ENCODE data around the gene ZEB2.

The ZEB2 gene

DNA sequence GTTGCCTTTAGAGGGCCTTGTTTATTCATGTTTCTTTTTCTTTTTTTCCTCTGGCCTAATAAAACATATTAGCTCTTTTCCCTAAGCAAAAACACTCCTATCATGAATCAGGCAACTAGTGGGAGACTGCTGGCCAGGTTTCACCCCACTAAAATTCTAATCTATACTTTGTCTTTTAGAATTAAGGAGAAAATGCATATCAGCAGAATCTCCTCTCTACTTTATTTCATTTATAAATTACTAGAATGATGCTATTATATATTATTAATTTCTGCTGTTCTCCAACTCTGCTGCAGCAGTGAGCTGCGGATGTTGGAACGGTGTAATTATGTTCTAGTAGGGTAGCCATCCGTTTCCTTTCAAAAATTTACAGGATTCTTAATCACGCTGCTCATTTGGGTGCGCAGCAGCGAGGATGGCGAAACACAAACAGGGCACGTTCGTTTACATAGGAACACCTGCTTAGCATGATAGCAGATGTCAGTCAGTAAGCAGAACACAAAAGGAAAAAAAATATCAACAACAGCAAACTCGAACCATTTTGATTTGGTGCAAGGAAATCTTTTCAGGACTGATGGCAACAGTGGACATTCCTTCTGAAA is 30.5 kb downstream of the ZEB2 start:
- Histone ChIP-seq H3K4me2 (ENCODE audit: low read depth, low read length, poor library complexity, severe bottlenecking) (no peak overlapping the region), H4K20me1 (ENCODE audit: low read depth, low read length) (no peaks in the 10 kb centered on the region; the same call in 1 of the 2 replicates), H3K9me3 (ENCODE audit: insufficient read depth, low read length) (no peaks in the 10 kb centered on the region), H2AFZ (ENCODE audit: low read depth, low read length, severe bottlenecking) (no peak overlapping the region), H3K9me2 (replicated peaks; ENCODE audit: insufficient read depth, low read length) (no peaks in the 10 kb centered on the region), H3K27me3 (ENCODE audit: low read length) (no peaks in the 10 kb centered on the region), H3K79me2 (ENCODE audit: insufficient read depth, low read length) (no peaks in the 10 kb centered on the region), H3K27ac (ENCODE audit: low read depth, low read length) (no peak overlapping the region), H3K4me3 (ENCODE audit: insufficient read depth, low read length, poor library complexity, severe bottlenecking) (no peak overlapping the region), H3K36me3 (ENCODE audit: low read length) (no peaks in the 10 kb centered on the region), H3K9ac (ENCODE audit: low read length) (no peak overlapping the region), H3F3A (ENCODE audit: insufficient read depth) (no peaks in the 10 kb centered on the region)
- TF ChIP-seq EZH2phosphoT487 (conservative IDR thresholded peaks at IDR 0.05; ENCODE audit: low read length): no peak
- TF ChIP-seq, protein P1, sequence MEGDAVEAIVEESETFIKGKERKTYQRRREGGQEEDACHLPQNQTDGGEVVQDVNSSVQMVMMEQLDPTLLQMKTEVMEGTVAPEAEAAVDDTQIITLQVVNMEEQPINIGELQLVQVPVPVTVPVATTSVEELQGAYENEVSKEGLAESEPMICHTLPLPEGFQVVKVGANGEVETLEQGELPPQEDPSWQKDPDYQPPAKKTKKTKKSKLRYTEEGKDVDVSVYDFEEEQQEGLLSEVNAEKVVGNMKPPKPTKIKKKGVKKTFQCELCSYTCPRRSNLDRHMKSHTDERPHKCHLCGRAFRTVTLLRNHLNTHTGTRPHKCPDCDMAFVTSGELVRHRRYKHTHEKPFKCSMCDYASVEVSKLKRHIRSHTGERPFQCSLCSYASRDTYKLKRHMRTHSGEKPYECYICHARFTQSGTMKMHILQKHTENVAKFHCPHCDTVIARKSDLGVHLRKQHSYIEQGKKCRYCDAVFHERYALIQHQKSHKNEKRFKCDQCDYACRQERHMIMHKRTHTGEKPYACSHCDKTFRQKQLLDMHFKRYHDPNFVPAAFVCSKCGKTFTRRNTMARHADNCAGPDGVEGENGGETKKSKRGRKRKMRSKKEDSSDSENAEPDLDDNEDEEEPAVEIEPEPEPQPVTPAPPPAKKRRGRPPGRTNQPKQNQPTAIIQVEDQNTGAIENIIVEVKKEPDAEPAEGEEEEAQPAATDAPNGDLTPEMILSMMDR (IDR thresholded peaks at IDR 0.05; ENCODE audit: insufficient read depth, low read length, poor library complexity, severe bottlenecking): no peak

DNA sequence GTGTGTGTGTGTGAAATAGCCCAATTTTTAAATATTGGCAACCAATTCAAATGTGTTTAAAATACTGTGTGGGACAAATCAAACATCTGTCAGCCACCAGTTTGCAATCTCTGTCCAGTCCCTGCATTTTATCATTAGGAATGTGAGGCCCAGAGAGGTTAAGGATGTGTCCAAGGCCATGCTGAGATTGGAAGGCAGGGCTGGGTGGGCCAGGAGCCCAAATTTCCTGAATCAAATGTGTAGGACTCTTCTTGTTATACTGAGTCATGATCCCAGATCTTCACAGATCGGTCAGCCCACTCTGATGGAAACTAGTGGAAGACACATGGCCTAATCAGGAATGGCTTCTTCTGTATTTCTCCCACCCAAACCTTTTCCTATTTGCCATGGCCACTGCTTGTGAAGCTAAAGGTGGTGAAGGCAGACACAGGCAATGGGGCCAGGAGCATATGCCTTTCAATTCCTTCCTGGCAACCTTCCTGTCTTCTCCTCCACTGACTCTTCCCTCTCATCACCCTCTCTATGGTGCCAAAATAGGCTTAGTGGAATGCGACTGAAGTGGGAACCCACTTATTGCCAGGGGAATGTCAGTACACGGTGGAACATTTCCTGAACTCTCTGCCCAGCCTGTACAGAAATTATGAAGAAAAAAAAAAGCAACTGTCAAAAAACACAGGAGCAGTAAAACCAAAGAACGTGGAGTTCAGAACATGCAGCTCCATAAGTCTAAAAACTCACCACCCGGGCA is 35.5 kb downstream of the ZEB2 start:
- Histone ChIP-seq H4K20me1 (ENCODE audit: low read depth, low read length) (no peaks in the 10 kb centered on the region; the same call in 1 of the 2 replicates), H3K9me2 (replicated peaks; ENCODE audit: insufficient read depth, low read length) (no peaks in the 10 kb centered on the region), H3K27me3 (ENCODE audit: low read length) (no peaks in the 10 kb centered on the region), H3K4me2 (ENCODE audit: low read depth, low read length, poor library complexity, severe bottlenecking) (no peak overlapping the region), H3K27ac (ENCODE audit: low read depth, low read length) (no peak overlapping the region), H3F3A (ENCODE audit: insufficient read depth) (no peaks in the 10 kb centered on the region), H3K36me3 (ENCODE audit: low read length) (no peaks in the 10 kb centered on the region), H3K4me3 (ENCODE audit: insufficient read depth, low read length, poor library complexity, severe bottlenecking) (no peak overlapping the region), H3K79me2 (ENCODE audit: insufficient read depth, low read length) (no peaks in the 10 kb centered on the region), H3K9ac (ENCODE audit: low read length) (no peak overlapping the region), H3K9me3 (ENCODE audit: insufficient read depth, low read length) (no peaks in the 10 kb centered on the region), H2AFZ (ENCODE audit: low read depth, low read length, severe bottlenecking) (no peak overlapping the region)
- TF ChIP-seq EZH2phosphoT487 (conservative IDR thresholded peaks at IDR 0.05; ENCODE audit: low read length): no peak
- TF ChIP-seq, protein P1 (IDR thresholded peaks at IDR 0.05; ENCODE audit: insufficient read depth, low read length, poor library complexity, severe bottlenecking): no peak

- no peaks in the 10 kb centered on the region for H3K9me2 ChIP-seq (replicated peaks; ENCODE audit: insufficient read depth, low read length)
- H3F3A ChIP-seq (ENCODE audit: insufficient read depth): no peaks in the 10 kb centered on the region
- H3K36me3 ChIP-seq (ENCODE audit: low read length): no peaks in the 10 kb centered on the region
- H3K9ac ChIP-seq (ENCODE audit: low read length): no peak overlapping the region
- no peak overlapping the region for H3K27ac ChIP-seq (ENCODE audit: low read depth, low read length)
- no peaks in the 10 kb centered on the region for H3K9me3 ChIP-seq (ENCODE audit: insufficient read depth, low read length)
- no peaks in the 10 kb centered on the region for H3K27me3 ChIP-seq (ENCODE audit: low read length)
- H3K4me3 ChIP-seq (ENCODE audit: insufficient read depth, low read length, poor library complexity, severe bottlenecking): no peak overlapping the region
- TF ChIP-seq, protein P1 (IDR thresholded peaks at IDR 0.05; ENCODE audit: insufficient read depth, low read length, poor library complexity, severe bottlenecking): no peak
- TF ChIP-seq EZH2phosphoT487 (conservative IDR thresholded peaks at IDR 0.05; ENCODE audit: low read length): no peak
- H2AFZ ChIP-seq (ENCODE audit: low read depth, low read length, severe bottlenecking): no peak overlapping the region
- H4K20me1 ChIP-seq (ENCODE audit: low read depth, low read length): no peaks in the 10 kb centered on the region
- no peak overlapping the region for H3K4me2 ChIP-seq (ENCODE audit: low read depth, low read length, poor library complexity, severe bottlenecking)
- no peaks in the 10 kb centered on the region for H3K79me2 ChIP-seq (ENCODE audit: insufficient read depth, low read length)
Measured at GRCh38 chr2:144481666-144482065, 38.3 kb downstream of the ZEB2 start.

Measured in SU-DHL-6 (cell line).